Measurements from ENCODE around the gene APBB1. TPM values are rescaled to one million over a fixed set of nuclear protein-coding genes. Genes with fewer than 3 reads are reported as not detected.

APBB1 gene
- total RNA-seq, 1 donor from 2014 or later, result 31.3 TPM

- DNase-seq (ENCODE audit: low spot score), result no peak
Measured at GRCh38 chr11:6418557-6419008, 311 bp downstream of the APBB1 start.

- DNase-seq (ENCODE audit: low spot score), result no peak
Measured at GRCh38 chr11:6417907-6418556, 862 bp downstream of the APBB1 start.

- DNase-seq (ENCODE audit: low spot score), result no peak
Measured at GRCh38 chr11:6415797-6416196, 3.1 kb downstream of the APBB1 start.

GRCh38 chr11:6414874-6415328 is 4.0 kb downstream of the APBB1 start:
- no peak for DNase-seq (ENCODE audit: low spot score)

- DNase-seq (ENCODE audit: low spot score), result peak; percentile 30
Measured at GRCh38 chr11:6413791-6414201, 5.1 kb downstream of the APBB1 start.

- DNase-seq (ENCODE audit: low spot score), result peak; percentile 68
Measured at GRCh38 chr11:6411594-6412031, 7.3 kb downstream of the APBB1 start.

- peak; percentile 83 for DNase-seq (ENCODE audit: low spot score)
Measured at GRCh38 chr11:6410695-6411430, 8.0 kb downstream of the APBB1 start.

- no peak for DNase-seq (ENCODE audit: low spot score)
Measured at GRCh38 chr11:6406370-6406769, 12.5 kb downstream of the APBB1 start.

GRCh38 chr11:6405846-6406245 is 13.0 kb downstream of the APBB1 start:
- DNase-seq (ENCODE audit: low spot score), result peak; percentile 28

GRCh38 chr11:6405052-6405667 is 13.7 kb downstream of the APBB1 start:
- DNase-seq (ENCODE audit: low spot score), result peak; percentile 83

- peak; percentile 83 for DNase-seq (ENCODE audit: low spot score)
Measured at GRCh38 chr11:6404342-6405051, 14.4 kb downstream of the APBB1 start.

GRCh38 chr11:6403539-6403938 is 15.4 kb downstream of the APBB1 start:
- peak; percentile 69 for DNase-seq (ENCODE audit: low spot score)

- DNase-seq (ENCODE audit: low spot score), result peak; percentile 57
Measured at GRCh38 chr11:6402561-6402981, 16.3 kb downstream of the APBB1 start.

GRCh38 chr11:6402061-6402470 is 16.8 kb downstream of the APBB1 start:
- peak; percentile 81 for DNase-seq (ENCODE audit: low spot score)

- DNase-seq (ENCODE audit: low spot score), result no peak
Measured at GRCh38 chr11:6401464-6401863, 17.4 kb downstream of the APBB1 start.

- DNase-seq (ENCODE audit: low spot score), result no peak
Measured at GRCh38 chr11:6400431-6401345, 18.2 kb downstream of the APBB1 start.

GRCh38 chr11:6397636-6398035 is 21.3 kb downstream of the APBB1 start:
- peak; percentile 37 for DNase-seq (ENCODE audit: low spot score)

- peak; percentile 26 for DNase-seq (ENCODE audit: low spot score)
Measured at GRCh38 chr11:6397156-6397555, 21.7 kb downstream of the APBB1 start.

GRCh38 chr11:6395470-6396060 is 23.3 kb downstream of the APBB1 start:
- DNase-seq (ENCODE audit: low spot score), result no peak

Measured in mesenteric fat pad (tissue), 1 donor.